Smooth muscle cell (in vitro differentiated cells): ENCODE data around the gene C17orf78. TPM values are rescaled to one million over a fixed set of nuclear protein-coding genes. Genes with fewer than 3 reads are reported as not detected.
A peak's percentile ranks its signal among the peaks of the same experiment; 100 is the strongest.

Source experiments
- DNase-seq: peaks from one replicate; lab custom pipeline; 2025; ENCODE audit not compliant: unreplicated experiment; lab: John Stamatoyannopoulos, UW
- H2AFZ ChIP-seq: fragments of 200-600 bp; sonication (generic); 2 replicates; pipeline ENCODE4 v1.6.0; 2016; ENCODE audit warnings: antibody characterized with exemption, low read depth, mild to moderate bottlenecking
- H3F3A ChIP-seq: fragments of 200-600 bp; sonication (generic); 2 replicates; pipeline ENCODE4 v1.6.0; 2017; ENCODE audit warnings: antibody characterized with exemption, low read depth
- H3K27ac ChIP-seq: fragments of 200-600 bp; sonication (generic); 2 replicates; pipeline ENCODE4 v1.5.1; 2016; ENCODE audit warnings: low read depth, mild to moderate bottlenecking
- H3K27me3 ChIP-seq: fragments of 200-600 bp; sonication (generic); 2 replicates; pipeline ENCODE4 v1.6.1; 2016; ENCODE audit warnings: low read depth, mild to moderate bottlenecking
- H3K36me3 ChIP-seq: fragments of 200-600 bp; sonication (generic); 2 replicates; pipeline ENCODE4 v1.5.1; 2016; ENCODE audit warnings: low read depth
- H3K4me1 ChIP-seq: fragments of 200-600 bp; sonication (generic); 2 replicates; pipeline ENCODE4 v1.5.1; 2016; ENCODE audit warnings: low read depth
- H3K4me2 ChIP-seq: fragments of 200-600 bp; sonication (generic); 2 replicates; pipeline ENCODE4 v1.6.0; 2016; ENCODE audit warnings: mild to moderate bottlenecking
- H3K4me3 ChIP-seq: fragments of 200-600 bp; sonication (generic); 2 replicates; pipeline ENCODE4 v1.5.1; 2016; ENCODE audit warnings: mild to moderate bottlenecking
- H3K79me2 ChIP-seq: fragments of 200-600 bp; sonication (generic); 2 replicates; pipeline ENCODE4 v1.6.0; 2016; ENCODE audit warnings: low read depth, mild to moderate bottlenecking
- H3K9ac ChIP-seq: fragments of 200-600 bp; sonication (generic); 2 replicates; pipeline ENCODE4 v1.6.0; 2016; ENCODE audit warnings: low read depth
- H3K9me3 ChIP-seq: fragments of 200-600 bp; sonication (generic); replicated peaks from 2 replicates; pipeline ENCODE4 v1.5.1; 2016; ENCODE audit warnings: low read depth
- H4K20me1 ChIP-seq: fragments of 200-600 bp; sonication (generic); 2 replicates; pipeline ENCODE4 v1.6.0; 2016; ENCODE audit warnings: low read depth
- WGBS: methylation state at CpG from one replicate; pipeline ENCODE4 v1.1.7; 2016; ENCODE audit warnings: low lambda C conversion rate; 5-methylcytosine and 5-hydroxymethylcytosine counted together
- polyA plus RNA-seq: library from polyadenylated mRNA; unstranded; fragments of >200 nt; fragmentation: Nextera tagmentation; extraction: Ambion mirVana; gene quantifications from 2 replicates; pipeline ENCODE4 v1.2.1, GENCODE V29; 2016
- total RNA-seq: library from RNA; depleted of rRNA; stranded (reverse); fragments of >200 nt; gene quantifications from 2 replicates; pipeline ENCODE4 v1.2.3, GENCODE V29; 2014
- TF ChIP-seq, protein P1 (sequence below): fragments of 200-600 bp; sonication (generic); IDR thresholded peaks from 2 replicates; pipeline ENCODE4 v1.5.1; 2017; ENCODE audit warnings: borderline replicate concordance, mild to moderate bottlenecking, antibody characterized with exemption; ENCODE audit not compliant: insufficient read depth, poor library complexity, severe bottlenecking

C17orf78 gene
- not detected in 2 replicates for total RNA-seq
- polyA plus RNA-seq, result not detected in 2 replicates

DNA sequence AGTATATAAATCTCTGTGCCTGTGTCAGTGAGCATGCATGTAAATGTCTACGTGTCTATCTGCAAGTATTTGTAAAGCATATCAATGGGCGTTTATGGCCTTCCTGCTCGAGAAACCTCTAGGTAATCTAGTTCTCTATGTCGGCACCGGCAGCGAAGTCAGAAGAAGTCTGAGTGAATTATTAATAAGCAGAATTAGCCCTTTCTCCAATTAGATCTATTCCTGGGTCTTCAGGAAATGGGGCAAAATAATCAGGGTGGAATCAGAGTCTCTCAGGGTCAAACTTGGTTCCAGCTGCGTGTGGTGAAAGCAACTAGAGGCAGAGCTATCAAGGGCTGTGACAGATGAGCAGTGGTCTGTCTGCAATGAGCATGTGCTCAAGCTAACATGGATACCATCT lies at the start of gene C17orf78:
Gene C17orf78, plus strand, starts transcription at position 280 of the 400 bp plus-strand sequence. Its CDS starts 108 bp downstream, at position 388.
- no peaks in the 10 kb centered on the region for H3K9me3 ChIP-seq
- no peak within 1 kb of the TSS for H3K27ac ChIP-seq
- no peak within 1 kb of the TSS for H3K4me3 ChIP-seq
- no peaks in the 10 kb centered on the region for H3K36me3 ChIP-seq
- H2AFZ ChIP-seq, result no peak within 1 kb of the TSS
- TF ChIP-seq, protein P1, sequence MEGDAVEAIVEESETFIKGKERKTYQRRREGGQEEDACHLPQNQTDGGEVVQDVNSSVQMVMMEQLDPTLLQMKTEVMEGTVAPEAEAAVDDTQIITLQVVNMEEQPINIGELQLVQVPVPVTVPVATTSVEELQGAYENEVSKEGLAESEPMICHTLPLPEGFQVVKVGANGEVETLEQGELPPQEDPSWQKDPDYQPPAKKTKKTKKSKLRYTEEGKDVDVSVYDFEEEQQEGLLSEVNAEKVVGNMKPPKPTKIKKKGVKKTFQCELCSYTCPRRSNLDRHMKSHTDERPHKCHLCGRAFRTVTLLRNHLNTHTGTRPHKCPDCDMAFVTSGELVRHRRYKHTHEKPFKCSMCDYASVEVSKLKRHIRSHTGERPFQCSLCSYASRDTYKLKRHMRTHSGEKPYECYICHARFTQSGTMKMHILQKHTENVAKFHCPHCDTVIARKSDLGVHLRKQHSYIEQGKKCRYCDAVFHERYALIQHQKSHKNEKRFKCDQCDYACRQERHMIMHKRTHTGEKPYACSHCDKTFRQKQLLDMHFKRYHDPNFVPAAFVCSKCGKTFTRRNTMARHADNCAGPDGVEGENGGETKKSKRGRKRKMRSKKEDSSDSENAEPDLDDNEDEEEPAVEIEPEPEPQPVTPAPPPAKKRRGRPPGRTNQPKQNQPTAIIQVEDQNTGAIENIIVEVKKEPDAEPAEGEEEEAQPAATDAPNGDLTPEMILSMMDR, result no peak
- H3K4me2 ChIP-seq, result no peak within 1 kb of the TSS
- H3K79me2 ChIP-seq, result no peaks in the 10 kb centered on the region
- no peaks in the 10 kb centered on the region for H3K4me1 ChIP-seq
- H3F3A ChIP-seq, result no peaks in the 10 kb centered on the region
- H3K27me3 ChIP-seq, result no peaks in the 10 kb centered on the region
- H4K20me1 ChIP-seq, result no peaks in the 10 kb centered on the region
- DNase-seq, result no peak
- 96% methylated on average over 7 of the region's 7 CpGs for WGBS
- H3K9ac ChIP-seq, result no peak within 1 kb of the TSS

DNA sequence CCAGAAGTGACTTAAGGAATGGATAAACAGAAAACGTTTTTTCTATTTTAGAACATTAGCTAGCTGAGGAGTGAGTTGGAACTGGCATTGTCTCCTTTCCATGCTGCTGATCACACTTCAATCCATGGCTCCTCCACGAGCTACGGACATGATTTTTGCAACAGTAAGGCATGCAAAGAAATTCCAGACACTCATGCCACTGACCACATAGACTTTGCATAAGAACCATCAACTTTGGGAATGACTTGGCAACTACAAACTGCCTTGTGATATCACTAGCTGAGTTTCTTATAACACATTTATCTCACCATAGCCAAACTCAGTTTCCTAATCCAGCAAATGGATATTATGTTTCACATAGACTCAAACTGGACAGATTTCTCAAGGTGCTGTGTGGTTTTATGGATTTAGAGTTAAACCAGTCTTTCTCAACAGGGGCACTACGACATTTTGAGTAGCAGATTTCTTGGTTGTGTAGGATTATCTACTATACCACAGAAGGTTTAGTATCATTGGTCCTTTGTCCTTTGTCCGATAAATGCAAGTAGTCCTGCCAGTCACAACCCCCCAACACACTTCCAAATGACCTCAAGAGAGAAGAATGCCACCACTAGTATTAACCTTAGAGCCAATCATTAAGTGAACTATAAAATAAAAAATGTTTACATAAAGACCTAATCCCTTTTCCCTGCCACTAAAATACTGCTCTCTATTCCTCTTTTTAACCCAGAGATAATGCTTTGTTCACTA lies 48.3 kb upstream of the C17orf78 start:
- H3K4me3 ChIP-seq, result no peak overlapping the region
- peak overlapping the region; percentile 70 for H3K9ac ChIP-seq
- no peaks in the 10 kb centered on the region for H3K4me1 ChIP-seq
- peak overlapping the region; percentile 64 for H3K4me2 ChIP-seq
- H4K20me1 ChIP-seq, result peaks cover 45% of the 10 kb centered on the region
- H3K27me3 ChIP-seq, result no peaks in the 10 kb centered on the region
- no peak for DNase-seq
- 37% methylated on average over 5 of the region's 5 CpGs for WGBS
- no peak overlapping the region for H2AFZ ChIP-seq
- H3F3A ChIP-seq, result peaks cover 7% of the 10 kb centered on the region
- no peaks in the 10 kb centered on the region for H3K36me3 ChIP-seq
- TF ChIP-seq, protein P1, result no peak
- H3K9me3 ChIP-seq, result no peaks in the 10 kb centered on the region
- peaks cover 21% of the 10 kb centered on the region for H3K79me2 ChIP-seq
- peak overlapping the region; percentile 91 for H3K27ac ChIP-seq

DNA sequence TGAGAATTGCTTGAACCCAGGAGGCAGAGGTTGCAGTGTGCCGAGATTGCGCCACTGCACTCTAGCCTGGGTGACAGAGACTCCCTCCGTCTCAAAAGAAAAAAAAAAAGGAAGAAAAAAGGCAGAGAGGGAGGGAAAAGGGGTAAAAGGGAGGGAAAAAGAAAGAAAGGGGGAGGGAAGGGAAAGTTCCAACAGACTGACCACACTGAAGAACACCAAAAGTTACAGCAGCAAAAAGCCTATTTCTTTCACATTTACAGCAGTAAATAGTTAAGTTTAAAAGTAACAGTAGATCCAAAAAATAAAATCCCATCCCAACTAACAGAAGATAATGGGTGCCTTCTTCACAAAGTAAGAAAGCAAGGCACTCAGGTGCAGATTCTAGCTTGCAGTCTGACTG lies 36.9 kb upstream of the C17orf78 start:
- no peak overlapping the region for H3K4me2 ChIP-seq
- no peak overlapping the region for H3K9ac ChIP-seq
- H4K20me1 ChIP-seq, result peaks cover 68% of the 10 kb centered on the region
- H3K4me1 ChIP-seq, result no peaks in the 10 kb centered on the region
- no peaks in the 10 kb centered on the region for H3K9me3 ChIP-seq
- H3K79me2 ChIP-seq, result peaks cover 68% of the 10 kb centered on the region
- 89% methylated on average over 3 of the region's 3 CpGs for WGBS
- no peak for DNase-seq
- no peak overlapping the region for H3K27ac ChIP-seq
- H3K4me3 ChIP-seq, result no peak overlapping the region
- H3F3A ChIP-seq, result no peaks in the 10 kb centered on the region
- no peak overlapping the region for H2AFZ ChIP-seq
- no peaks in the 10 kb centered on the region for H3K27me3 ChIP-seq
- TF ChIP-seq, protein P1, result no peak
- no peaks in the 10 kb centered on the region for H3K36me3 ChIP-seq

DNA sequence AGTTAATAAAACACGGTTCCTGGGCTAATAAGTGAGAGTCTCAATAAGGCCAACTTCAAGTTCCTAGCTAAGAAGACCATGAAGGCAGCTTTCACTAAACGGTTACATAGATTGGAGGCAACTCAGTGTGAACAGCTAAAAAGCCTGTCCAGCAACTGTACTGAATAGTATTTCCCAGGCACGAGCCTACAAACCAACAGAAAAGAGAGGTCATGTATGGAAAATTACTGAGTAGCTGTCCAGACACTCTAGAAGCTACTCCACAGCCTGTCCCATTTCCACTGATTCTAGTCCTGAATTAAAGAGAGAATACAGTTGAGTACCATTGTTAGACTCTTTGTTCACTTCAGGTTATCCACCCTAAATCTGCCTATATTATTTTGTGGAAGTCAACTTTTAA lies 36.5 kb upstream of the C17orf78 start:
- no peak for DNase-seq
- peaks cover 73% of the 10 kb centered on the region for H3K79me2 ChIP-seq

More for the DNA sequence above, 36.5 kb upstream of the C17orf78 start:
- no peaks in the 10 kb centered on the region for H3K4me1 ChIP-seq
- TF ChIP-seq, protein P1, result no peak
- H2AFZ ChIP-seq, result no peak overlapping the region
- H3K27ac ChIP-seq, result no peak overlapping the region
- H3K4me2 ChIP-seq, result no peak overlapping the region
- no peak overlapping the region for H3K4me3 ChIP-seq
- no peaks in the 10 kb centered on the region for H3K27me3 ChIP-seq
- H4K20me1 ChIP-seq, result peaks cover 70% of the 10 kb centered on the region
- 37% methylated on average over 3 of the region's 3 CpGs for WGBS
- H3K9me3 ChIP-seq, result no peaks in the 10 kb centered on the region
- no peaks in the 10 kb centered on the region for H3F3A ChIP-seq
- H3K36me3 ChIP-seq, result no peaks in the 10 kb centered on the region
- H3K9ac ChIP-seq, result no peak overlapping the region
